HepG2 (cell line): Measurements from ENCODE around the gene HSF4. TPM values are rescaled to one million over a fixed set of nuclear protein-coding genes. Genes with fewer than 3 reads are reported as not detected.
A peak's percentile ranks its signal among the peaks of the same experiment; 100 is the strongest.

Experiments used
- GPN1 ChIP-seq: sonication (generic); formaldehyde crosslinking; IDR thresholded peaks from 2 replicates; pipeline ENCODE4 v1.5.1; 2020; ENCODE audit warnings: missing genetic modification reagents, borderline replicate concordance
- GZF1 ChIP-seq: sonication (generic); formaldehyde crosslinking; IDR thresholded peaks from 2 replicates; pipeline ENCODE4 v1.5.1; 2020; ENCODE audit warnings: mild to moderate bottlenecking, missing genetic modification reagents
- HNRNPL ChIP-seq: fragments of 200-400 bp; formaldehyde crosslinking; IDR thresholded peaks from 2 replicates; pipeline ENCODE4 v1.6.1; 2017; ENCODE audit warnings: mild to moderate bottlenecking, low read depth, low read length
- MAZ ChIP-seq, 2 experiments: sonication (generic) in 1 of 2; formaldehyde crosslinking in 1 of 2; IDR thresholded peaks; 2 replicates each; pipeline versions ENCODE4 v1.5.0 to v1.6.1; 2012 to 2020; ENCODE audit warnings: low read depth in 2 of 2, mild to moderate bottlenecking in 2 of 2, borderline replicate concordance in 1 of 2, improper control_type of control experiment in 1 of 2, low read length in 1 of 2, missing genetic modification reagents in 1 of 2, moderate library complexity in 1 of 2
- SRSF4 ChIP-seq: fragments of 200-400 bp; formaldehyde crosslinking; IDR thresholded peaks from one replicate; pipeline ENCODE4 v1.6.1; 2018; ENCODE audit warnings: mild to moderate bottlenecking, low read depth, low read length, moderate library complexity; ENCODE audit not compliant: poor library complexity, severe bottlenecking
- TARDBP ChIP-seq: sonication (generic); formaldehyde crosslinking; IDR thresholded peaks from 2 replicates; pipeline ENCODE4 v1.8.0; 2022; ENCODE audit warnings: mild to moderate bottlenecking, missing genetic modification reagents
- YEATS4 ChIP-seq: sonication (generic); formaldehyde crosslinking; IDR thresholded peaks from 2 replicates; pipeline ENCODE4 v1.4.0; 2020; ENCODE audit warnings: missing genetic modification reagents, borderline replicate concordance
- ZKSCAN5 ChIP-seq: sonication (generic); formaldehyde crosslinking; IDR thresholded peaks from 2 replicates; pipeline ENCODE4 v1.5.1; 2020; ENCODE audit warnings: mild to moderate bottlenecking, missing genetic modification reagents
- ZNF354B ChIP-seq: sonication (generic); formaldehyde crosslinking; IDR thresholded peaks from 2 replicates; pipeline ENCODE4 v1.8.0; 2022; ENCODE audit warnings: mild to moderate bottlenecking, missing genetic modification reagents
- ZNF788 ChIP-seq: sonication (generic); formaldehyde crosslinking; IDR thresholded peaks from 2 replicates; pipeline ENCODE4 v1.5.0; 2020; ENCODE audit warnings: mild to moderate bottlenecking, missing genetic modification reagents, borderline replicate concordance
- ZNF816 ChIP-seq: sonication (generic); formaldehyde crosslinking; IDR thresholded peaks from 2 replicates; pipeline ENCODE4 v1.8.0; 2022; ENCODE audit warnings: missing genetic modification reagents, mild to moderate bottlenecking, borderline replicate concordance
- ZSCAN22 ChIP-seq: sonication (generic); formaldehyde crosslinking; IDR thresholded peaks from 2 replicates; pipeline ENCODE4 v1.4.0; 2020; ENCODE audit warnings: mild to moderate bottlenecking, missing genetic modification reagents
- polyA plus RNA-seq, 8 experiments: library from polyadenylated mRNA; depleted of rRNA in 3 of 8; stranded (reverse) in 7 of 8; unstranded in 1 of 8; fragments of >200 nt; fragmentation: Illumina TruSeq in 4 of 8; extraction: Trizol in 4 of 8; gene quantifications; 2 replicates each; pipeline versions ENCODE4 v1.2.1 to v1.2.3, GENCODE V29; 2011 to 2016; ENCODE audit warnings: low read depth in 4 of 8, missing spikeins in 1 of 8, mixed read lengths in 1 of 8; ENCODE audit not compliant: insufficient read depth in 1 of 8
- total RNA-seq, 5 experiments: library from RNA; depleted of rRNA; stranded (reverse); fragments of >200 nt; fragmentation: Illumina TruSeq; extraction: Trizol; gene quantifications; 2 replicates each; pipeline ENCODE4 v1.2.3, GENCODE V29; 2016; ENCODE audit warnings: low read depth in 1 of 5
- TF ChIP-seq, protein P1 (sequence below): sonication (generic); formaldehyde crosslinking; IDR thresholded peaks from 2 replicates; pipeline ENCODE4 v1.8.0; 2023; ENCODE audit warnings: mild to moderate bottlenecking, missing genetic modification reagents
- TF ChIP-seq, protein P2 (sequence below): sonication (generic); formaldehyde crosslinking; IDR thresholded peaks from 2 replicates; pipeline ENCODE4 v1.9.0; 2021; ENCODE audit warnings: missing genetic modification reagents, mild to moderate bottlenecking, borderline replicate concordance
- TF ChIP-seq, protein P3 (sequence below): sonication (generic); formaldehyde crosslinking; IDR thresholded peaks from 2 replicates; pipeline ENCODE4 v1.5.0; 2020; ENCODE audit warnings: mild to moderate bottlenecking, missing genetic modification reagents, borderline replicate concordance
- TF ChIP-seq, protein P4 (sequence below): sonication (generic); formaldehyde crosslinking; IDR thresholded peaks from 2 replicates; pipeline ENCODE4 v1.4.0; 2020; ENCODE audit warnings: missing genetic modification reagents; ENCODE audit errors: not compliant biosample characterization
- TF ChIP-seq, protein P5 (sequence below), 2 experiments: sonication (generic) in 1 of 2; formaldehyde crosslinking in 1 of 2; IDR thresholded peaks; 2 replicates each; pipeline versions ENCODE4 v1.4.0 to v1.6.1; 2016 to 2020; ENCODE audit warnings: borderline replicate concordance in 1 of 2, low read depth in 1 of 2, mild to moderate bottlenecking in 1 of 2, missing genetic modification reagents in 1 of 2

HSF4 gene
- total and polyA plus RNA-seq, 2 of the 13 experiments (the other 11 are each of a cell fraction or from before 2014, with no cell fraction given): 3.5 to 16.9 TPM

DNA sequence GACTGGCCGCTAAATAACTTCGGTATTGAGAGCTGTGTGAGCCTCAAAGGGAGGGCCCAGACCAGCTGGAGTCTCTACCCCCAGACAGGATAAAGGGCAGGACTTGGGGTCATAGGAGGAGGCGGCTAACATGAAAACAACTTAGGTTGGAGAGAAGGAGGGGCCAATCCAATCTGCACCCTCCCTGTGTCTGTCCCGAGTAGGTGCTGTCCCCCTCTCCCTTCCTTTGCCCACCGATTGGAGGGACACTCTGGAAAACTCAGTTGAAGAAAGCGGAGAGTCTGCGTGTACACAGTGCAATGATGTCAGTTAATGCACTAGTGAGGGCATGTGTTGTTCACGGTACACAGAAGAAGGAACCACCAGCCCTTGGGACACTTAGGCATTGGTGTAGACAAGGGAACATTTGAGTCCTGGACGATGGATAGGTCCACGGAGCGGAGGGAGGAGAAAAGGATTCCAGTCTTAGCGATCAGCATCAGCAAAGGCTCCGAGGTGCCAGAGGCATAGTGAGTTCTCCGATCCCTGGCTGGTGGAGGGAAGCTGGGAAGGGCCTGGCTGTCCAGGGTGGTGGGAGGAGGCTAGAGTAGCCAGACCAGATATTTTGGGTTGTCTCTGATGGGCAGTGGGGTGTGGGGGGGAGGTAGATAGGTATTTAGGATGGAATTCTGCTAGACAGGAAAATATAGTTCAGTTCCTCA, 6.6 kb downstream of the HSF4 start (continued):
- TF ChIP-seq TARDBP (CRISPR knock-in tag) (no peak), MAZ (IDR thresholded peaks at IDR 0.05; ENCODE audit: borderline replicate concordance, low read depth, low read length) (no peak), MAZ (CRISPR knock-in tag; IDR thresholded peaks at IDR 0.05; ENCODE audit: low read depth) (no peak), ZNF354B (CRISPR knock-in tag) (peak; percentile 18; the same call in 1 of the 2 replicates), ZKSCAN5 (no peak), GZF1 (CRISPR knock-in tag) (no peak), HNRNPL (no peak), ZNF816 (CRISPR knock-in tag) (no peak), GPN1 (no peak), SRSF4 (no peak), ZSCAN22 (CRISPR knock-in tag) (no peak), ZNF788 (CRISPR knock-in tag) (peak; percentile 32; the same call in 1 of the 2 replicates), YEATS4 (CRISPR knock-in tag) (no peak)
- TF ChIP-seq, protein P1, sequence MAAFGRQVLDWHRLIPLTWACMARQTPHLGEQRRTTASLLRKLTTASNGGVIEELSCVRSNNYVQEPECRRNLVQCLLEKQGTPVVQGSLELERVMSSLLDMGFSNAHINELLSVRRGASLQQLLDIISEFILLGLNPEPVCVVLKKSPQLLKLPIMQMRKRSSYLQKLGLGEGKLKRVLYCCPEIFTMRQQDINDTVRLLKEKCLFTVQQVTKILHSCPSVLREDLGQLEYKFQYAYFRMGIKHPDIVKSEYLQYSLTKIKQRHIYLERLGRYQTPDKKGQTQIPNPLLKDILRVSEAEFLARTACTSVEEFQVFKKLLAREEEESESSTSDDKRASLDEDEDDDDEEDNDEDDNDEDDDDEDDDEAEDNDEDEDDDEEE (CRISPR knock-in tag): no peak
- TF ChIP-seq, protein P2, sequence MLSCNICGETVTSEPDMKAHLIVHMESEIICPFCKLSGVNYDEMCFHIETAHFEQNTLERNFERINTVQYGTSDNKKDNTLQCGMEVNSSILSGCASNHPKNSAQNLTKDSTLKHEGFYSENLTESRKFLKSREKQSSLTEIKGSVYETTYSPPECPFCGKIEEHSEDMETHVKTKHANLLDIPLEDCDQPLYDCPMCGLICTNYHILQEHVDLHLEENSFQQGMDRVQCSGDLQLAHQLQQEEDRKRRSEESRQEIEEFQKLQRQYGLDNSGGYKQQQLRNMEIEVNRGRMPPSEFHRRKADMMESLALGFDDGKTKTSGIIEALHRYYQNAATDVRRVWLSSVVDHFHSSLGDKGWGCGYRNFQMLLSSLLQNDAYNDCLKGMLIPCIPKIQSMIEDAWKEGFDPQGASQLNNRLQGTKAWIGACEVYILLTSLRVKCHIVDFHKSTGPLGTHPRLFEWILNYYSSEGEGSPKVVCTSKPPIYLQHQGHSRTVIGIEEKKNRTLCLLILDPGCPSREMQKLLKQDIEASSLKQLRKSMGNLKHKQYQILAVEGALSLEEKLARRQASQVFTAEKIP: no peak
- TF ChIP-seq, protein P3, sequence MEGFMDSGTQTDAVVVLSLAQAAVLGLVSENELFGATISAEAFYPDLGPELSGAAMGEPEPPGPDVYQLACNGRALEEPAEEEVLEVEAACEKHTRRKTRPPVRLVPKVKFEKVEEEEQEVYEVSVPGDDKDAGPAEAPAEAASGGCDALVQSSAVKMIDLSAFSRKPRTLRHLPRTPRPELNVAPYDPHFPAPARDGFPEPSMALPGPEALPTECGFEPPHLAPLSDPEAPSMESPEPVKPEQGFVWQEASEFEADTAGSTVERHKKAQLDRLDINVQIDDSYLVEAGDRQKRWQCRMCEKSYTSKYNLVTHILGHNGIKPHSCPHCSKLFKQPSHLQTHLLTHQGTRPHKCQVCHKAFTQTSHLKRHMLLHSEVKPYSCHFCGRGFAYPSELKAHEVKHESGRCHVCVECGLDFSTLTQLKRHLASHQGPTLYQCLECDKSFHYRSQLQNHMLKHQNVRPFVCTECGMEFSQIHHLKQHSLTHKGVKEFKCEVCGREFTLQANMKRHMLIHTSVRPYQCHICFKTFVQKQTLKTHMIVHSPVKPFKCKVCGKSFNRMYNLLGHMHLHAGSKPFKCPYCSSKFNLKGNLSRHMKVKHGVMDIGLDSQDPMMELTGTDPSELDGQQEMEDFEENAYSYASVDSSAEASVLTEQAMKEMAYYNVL (CRISPR knock-in tag): no peak
- TF ChIP-seq, protein P4, sequence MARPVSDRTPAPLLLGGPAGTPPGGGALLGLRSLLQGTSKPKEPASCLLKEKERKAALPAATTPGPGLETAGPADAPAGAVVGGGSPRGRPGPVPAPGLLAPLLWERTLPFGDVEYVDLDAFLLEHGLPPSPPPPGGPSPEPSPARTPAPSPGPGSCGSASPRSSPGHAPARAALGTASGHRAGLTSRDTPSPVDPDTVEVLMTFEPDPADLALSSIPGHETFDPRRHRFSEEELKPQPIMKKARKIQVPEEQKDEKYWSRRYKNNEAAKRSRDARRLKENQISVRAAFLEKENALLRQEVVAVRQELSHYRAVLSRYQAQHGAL (CRISPR knock-in tag): no peak
- TF ChIP-seq, protein P5, sequence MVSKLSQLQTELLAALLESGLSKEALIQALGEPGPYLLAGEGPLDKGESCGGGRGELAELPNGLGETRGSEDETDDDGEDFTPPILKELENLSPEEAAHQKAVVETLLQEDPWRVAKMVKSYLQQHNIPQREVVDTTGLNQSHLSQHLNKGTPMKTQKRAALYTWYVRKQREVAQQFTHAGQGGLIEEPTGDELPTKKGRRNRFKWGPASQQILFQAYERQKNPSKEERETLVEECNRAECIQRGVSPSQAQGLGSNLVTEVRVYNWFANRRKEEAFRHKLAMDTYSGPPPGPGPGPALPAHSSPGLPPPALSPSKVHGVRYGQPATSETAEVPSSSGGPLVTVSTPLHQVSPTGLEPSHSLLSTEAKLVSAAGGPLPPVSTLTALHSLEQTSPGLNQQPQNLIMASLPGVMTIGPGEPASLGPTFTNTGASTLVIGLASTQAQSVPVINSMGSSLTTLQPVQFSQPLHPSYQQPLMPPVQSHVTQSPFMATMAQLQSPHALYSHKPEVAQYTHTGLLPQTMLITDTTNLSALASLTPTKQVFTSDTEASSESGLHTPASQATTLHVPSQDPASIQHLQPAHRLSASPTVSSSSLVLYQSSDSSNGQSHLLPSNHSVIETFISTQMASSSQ (IDR thresholded peaks at IDR 0.05; ENCODE audit: low read depth): no peak
- TF ChIP-seq, protein P5 (CRISPR knock-in tag; IDR thresholded peaks at IDR 0.05; ENCODE audit: borderline replicate concordance): peak; percentile 58; the same call in 1 of the 2 replicates
